ENCODE measurements around the gene NDUFB4. TPM values are rescaled to one million over a fixed set of nuclear protein-coding genes. Genes with fewer than 3 reads are reported as not detected.

The NDUFB4 gene
- total and polyA plus RNA-seq, 9 of the 15 experiments (the other 6 are each of a cell fraction or from before 2014, with no cell fraction given) = 124 to 670 (median 227) TPM

- TF ChIP-seq MGA (IDR thresholded peaks at IDR 0.05) (peak; percentile 65), USF2 (CRISPR knock-in tag; IDR thresholded peaks at IDR 0.05) (no peak), CHAMP1 (IDR thresholded peaks at IDR 0.05) (no peak), NRF1 (conservative IDR thresholded peaks at IDR 0.05 in 1 of 2, IDR thresholded peaks at IDR 0.05 in 1 of 2) (0 out of 4 replicates have a peak, but pooled peaks of 1 of the 2 experiments have one; percentile 11), SMARCA4 (IDR thresholded peaks at IDR 0.05) (peak; percentile 44; the same call in 1 of the 2 replicates), MEF2A (IDR thresholded peaks at IDR 0.05; ENCODE audit: control insufficient read depth, low read depth, low read length) (peak; percentile 83; the same call in 1 of the 2 replicates), CTCF (IDR thresholded peaks at IDR 0.05 in 2 of 3, conservative IDR thresholded peaks at IDR 0.05 in 1 of 3; ENCODE audit: insufficient read depth in 2 of 3, low read depth in 1 of 3, low read length in 3 of 3) (peak in 1 of 3 experiments; percentile 16; a peak in 1 of 6 replicates)
These were observed 36.7 kb upstream of the NDUFB4 start (continued) for GRCh38 chr3:120559242-120560061.

Measured in K562 (cell line).